HG03066 (cell line): ENCODE measurements around the gene HAVCR2.
"Not testable (repeated sequence)": the region's sequence is repeated elsewhere in the genome, so short reads cannot be mapped to it uniquely, and the experiment has no call there.

Experiments used
- ATAC-seq: cut with Tn5 transposase; IDR thresholded peaks from one replicate; pipeline ENCODE4 v1.9.1; 2021; ENCODE audit warnings: low read depth; ENCODE audit not compliant: unreplicated experiment

The HAVCR2 gene

DNA sequence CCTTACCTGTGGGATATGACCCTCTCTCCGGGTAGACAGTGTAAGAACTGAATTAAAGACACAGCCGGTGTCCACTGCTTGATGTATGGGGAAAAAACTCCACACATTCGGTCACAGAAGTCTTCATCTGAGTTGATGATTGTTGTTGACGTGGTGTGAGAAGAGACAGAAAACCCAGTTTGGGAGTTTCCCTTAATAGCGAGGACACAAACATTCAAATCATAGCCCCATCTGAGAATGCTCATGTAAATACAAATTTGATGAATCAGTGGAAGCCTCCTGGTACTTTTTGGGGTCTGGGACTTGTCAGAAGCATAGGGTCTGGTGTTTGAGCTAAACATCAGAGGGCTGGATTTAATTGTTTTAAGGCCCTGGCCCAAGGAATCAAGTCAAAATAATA lies 60.9 kb downstream of the HAVCR2 start:
- no peak for ATAC-seq

DNA sequence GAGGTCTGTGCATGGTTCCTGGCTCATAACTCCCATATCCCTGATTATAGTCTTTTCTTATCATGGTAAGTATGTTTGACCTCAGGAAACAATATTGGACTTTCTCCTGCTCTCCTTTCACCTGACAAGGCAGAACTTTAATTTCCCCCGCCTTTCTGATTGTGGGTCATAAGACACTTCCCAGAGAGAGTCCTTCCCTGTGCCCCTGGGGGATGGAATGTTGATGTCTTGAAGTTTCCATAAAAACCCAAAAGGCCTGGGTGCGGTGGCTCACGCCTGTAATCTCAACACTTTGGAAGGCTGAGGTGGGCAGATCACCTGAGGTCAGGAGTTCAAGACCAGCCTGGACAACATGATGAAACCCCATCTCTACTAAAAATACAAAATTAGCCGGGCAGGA lies 61.8 kb downstream of the HAVCR2 start:
- not testable (repeated sequence) for ATAC-seq

DNA sequence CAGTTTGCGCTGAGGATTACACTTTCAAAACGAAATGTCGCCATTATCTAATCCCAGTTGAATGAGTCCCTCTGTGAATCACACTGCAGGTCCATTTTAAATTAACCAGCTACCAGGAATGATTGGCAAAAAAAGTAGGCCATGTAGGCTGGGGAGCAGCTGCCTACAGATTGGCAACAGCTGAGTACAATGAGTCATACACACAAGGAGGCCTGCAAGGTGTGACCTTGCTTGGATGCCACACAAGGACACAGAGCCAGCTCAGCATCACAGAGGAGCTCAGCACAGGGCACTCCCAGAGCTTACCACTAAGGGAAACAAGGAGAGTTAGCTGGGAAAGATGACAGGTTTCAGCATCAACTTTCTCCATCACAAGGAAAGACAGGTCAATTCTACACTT lies 62.8 kb downstream of the HAVCR2 start:
- no peak for ATAC-seq

DNA sequence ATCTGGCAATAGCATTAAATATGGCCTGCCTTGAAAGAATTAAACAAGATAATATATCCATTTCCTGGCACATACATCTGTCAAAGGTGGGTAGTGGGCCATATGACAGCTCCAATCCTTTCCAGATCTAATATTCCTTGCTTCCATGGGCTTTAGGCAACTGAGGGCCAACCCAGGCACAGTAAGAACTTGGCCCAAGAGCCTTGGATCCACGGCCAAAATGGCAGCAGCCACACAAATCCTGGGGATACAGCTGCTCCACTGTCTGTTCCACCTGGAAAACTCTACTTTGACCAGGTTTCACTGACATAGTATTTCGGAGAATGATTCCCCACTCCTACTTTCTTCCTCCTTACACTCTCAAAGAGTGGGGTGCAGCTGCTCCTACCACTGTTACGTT lies 63.2 kb downstream of the HAVCR2 start:
- no peak for ATAC-seq

DNA sequence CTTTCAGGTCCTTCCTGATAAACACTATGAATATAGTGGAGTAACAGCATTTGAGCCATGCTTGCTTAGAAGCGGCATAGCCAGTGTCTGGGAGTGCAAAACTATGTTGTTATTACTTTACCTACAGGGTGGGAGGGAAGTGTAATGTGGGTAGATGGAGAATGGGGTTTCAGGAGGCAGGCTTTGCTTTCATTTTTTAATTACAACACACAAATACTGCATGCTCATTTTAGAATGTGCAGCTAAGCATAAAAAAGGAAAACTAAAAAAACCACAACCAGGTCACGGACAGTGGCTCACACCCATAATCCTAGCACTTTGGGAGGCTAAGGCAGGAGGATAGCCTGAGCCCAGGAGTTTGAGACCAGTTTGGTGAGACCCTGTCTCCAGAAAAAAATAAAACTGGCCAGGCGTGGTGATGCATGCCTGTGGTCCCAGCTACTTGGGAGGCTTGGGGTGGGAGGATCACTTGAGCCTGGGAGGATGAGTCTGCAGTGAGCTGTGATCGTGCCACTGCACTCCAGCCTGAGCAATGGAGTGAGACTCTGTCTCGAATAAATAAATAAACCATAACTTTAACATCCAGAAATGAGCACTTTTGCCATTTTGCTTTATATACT lies 70.2 kb downstream of the HAVCR2 start:
- ATAC-seq = no peak
